Loucy (cell line): ENCODE data around the gene AAK1.

Experiments
- CTCF ChIP-seq: fragments of 200-600 bp; sonication (generic); conservative IDR thresholded peaks from 2 replicates; pipeline ENCODE4 v1.5.1; 2014; ENCODE audit warnings: mild to moderate bottlenecking, antibody characterized with exemption, low read length
- EZH2phosphoT487 ChIP-seq: fragments of 200-600 bp; IDR thresholded peaks from 2 replicates; pipeline ENCODE4 v1.6.1; 2018; ENCODE audit warnings: antibody characterized with exemption, mild to moderate bottlenecking, moderate library complexity, borderline replicate concordance

- TF ChIP-seq CTCF (no peak), EZH2phosphoT487 (no peak)
These were observed 94.1 kb downstream of the AAK1 start for GRCh38 chr2:69549421-69549820.
